B cell (primary cell): ENCODE results near the gene PRRT2.

ENCODE experiments used
- CTCF ChIP-seq: fragments of 200-600 bp; IDR thresholded peaks from one replicate; pipeline ENCODE4 v1.8.0; 2022; ENCODE audit warnings: antibody characterized with exemption, mild to moderate bottlenecking
- EZH2 ChIP-seq: IDR thresholded peaks from 2 replicates; pipeline ENCODE4 v1.6.1; 2012; ENCODE audit warnings: borderline replicate concordance, low read depth, mild to moderate bottlenecking, moderate library complexity, low read length; ENCODE audit not compliant: insufficient read depth, poor library complexity, severe bottlenecking

- TF ChIP-seq CTCF (no peak), EZH2 (no peak)
These were observed 1.9 kb downstream of the PRRT2 start for GRCh38 chr16:29813644-29814562.
